HG03108 (cell line): ENCODE results near the gene GMDS.

Source experiments
- ATAC-seq: cut with Tn5 transposase; IDR thresholded peaks from one replicate; pipeline ENCODE4 v1.9.1; 2021; ENCODE audit warnings: moderate library complexity; ENCODE audit not compliant: unreplicated experiment

The GMDS gene

DNA sequence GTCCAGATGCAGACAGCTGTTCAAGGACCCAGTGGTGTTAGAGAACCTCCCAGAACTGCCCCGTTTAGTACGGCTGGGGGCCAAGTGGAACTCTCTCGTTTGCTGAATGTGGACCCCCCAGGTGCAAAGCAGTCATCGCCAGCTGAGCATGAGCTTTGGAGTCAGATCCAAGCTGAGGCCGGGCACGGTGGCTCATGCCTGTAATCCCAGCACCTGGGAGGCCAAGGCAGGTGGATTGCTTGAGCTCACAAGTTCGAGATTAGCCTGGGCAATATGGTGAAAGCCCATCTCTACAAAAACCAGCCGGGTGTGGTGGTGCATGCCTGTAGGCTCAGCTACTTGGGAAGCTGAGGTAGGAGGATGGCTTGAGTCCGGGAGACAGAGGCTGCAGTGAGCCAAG, 606.0 kb downstream of the GMDS start:
- no peak for ATAC-seq

DNA sequence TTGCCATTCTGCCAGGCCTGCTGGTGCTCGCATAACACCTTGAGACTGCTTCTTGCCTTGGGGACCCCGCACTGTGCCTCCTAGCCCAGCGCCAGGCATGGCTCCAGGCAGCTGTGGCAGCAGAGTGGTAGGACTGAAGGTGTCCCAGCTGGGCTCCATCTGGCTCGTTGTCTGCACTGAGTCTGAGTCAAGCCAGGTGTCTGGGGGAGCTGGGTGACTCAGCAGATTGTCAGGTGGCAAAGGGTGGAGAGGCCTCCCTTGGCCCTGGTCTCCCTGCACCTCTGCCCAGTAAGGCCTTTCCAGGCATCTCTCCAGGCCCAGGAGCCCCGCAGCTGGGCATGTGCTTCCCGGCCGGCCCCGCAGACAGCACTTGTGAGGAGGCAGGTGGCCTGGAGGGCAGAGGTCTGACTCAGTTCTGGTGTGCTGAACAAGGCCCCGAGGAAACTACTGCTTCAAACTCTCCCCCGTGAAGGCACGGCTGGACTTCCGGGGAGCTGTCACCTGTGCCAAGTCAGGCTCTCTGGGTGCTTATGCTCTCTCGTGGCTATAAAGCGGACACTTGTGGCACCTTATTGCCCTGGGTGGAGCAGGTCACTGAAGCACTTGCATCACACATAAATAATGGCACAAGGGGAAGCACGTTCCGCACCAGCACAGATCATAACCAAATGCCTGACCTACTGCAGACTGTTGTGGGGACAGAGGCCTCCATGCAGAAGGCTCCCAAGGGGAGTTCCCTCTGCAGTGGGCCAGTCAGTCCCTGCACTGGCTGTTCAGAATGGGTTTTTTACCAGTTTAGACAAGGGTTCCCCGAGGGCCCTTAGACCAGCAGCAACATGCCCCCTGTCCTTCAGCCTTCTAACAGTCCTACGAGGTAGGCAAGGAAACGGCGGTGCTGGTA, 608.2 kb downstream of the GMDS start:
- no peak for ATAC-seq

DNA sequence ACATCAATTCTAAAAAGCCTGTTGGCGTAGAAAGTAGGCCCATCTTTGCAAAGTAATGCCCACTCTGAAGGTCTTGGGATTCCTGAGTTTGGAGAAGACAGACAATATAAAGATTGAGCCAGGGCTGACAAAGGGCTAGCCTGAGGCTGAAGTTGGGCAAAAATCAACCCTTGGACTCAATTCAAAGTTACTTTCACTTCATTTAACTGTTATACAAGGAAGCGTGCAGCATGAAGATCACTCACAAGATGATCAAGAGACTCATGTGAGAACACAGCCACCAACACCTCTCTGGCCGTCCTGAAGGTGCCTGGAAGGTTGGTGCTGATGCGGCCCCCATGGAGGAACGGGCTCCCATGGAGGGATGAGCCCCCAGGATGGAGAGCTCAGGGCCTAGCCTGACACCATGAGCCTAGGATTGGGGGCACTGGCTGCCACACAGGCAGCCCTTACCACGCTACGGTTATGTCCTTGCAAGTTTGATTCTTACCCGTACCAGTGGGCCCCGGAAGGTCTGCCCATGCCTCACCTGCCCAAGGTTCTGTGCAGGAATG, 609.1 kb downstream of the GMDS start:
- ATAC-seq = no peak

DNA sequence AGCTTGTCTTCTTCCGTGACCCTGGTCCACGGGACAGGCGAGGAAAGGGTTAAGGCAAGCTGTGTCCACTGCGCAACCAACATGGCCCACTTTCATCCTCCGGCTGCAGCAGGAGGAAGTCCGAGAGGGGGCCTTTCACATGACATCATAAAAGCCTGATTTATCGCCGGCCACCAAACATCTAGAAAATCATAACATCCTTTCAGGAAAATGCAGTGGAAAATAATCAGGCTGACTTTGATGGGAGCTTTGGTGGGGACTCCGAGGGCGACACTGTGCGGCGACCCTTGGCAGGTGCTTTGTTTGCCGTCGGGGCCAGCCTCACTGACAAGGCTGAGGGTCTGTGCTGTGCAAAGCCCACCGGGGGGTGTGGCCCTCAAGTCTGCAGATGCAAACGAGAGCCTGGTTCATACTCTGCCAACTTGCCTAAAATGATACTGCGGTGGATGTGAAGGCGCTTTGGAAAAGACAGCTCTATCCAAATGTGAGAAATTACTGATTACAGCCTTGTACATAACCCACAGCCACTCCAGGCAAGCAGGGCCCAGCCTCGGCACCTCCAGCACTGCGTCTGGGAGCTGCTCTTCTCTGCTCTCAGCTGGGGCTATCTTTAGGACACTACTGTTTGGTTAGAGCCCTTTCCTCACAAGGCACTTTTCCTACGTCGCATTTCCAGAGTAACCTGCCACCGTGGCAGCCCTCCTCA, 609.9 kb downstream of the GMDS start:
- no peak for ATAC-seq

DNA sequence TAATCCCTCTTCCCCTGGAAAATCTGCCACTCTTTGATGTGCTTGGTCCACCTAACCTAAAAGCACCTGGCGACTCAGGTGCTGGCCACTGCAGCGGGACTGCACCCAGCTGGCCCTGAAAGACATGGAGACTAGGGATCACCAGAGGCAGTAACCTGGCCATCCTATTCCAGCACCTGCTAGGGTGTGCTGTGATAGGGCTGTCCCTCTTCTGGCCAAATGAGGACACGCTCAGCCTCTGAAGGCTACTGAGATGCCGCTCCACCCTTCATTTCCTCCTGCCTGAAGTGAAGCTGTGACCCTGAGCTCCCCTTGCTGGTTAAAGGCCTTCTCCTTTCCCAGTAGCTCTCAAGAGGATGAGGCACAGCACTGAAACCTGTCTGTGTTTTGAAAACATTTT, 611.3 kb downstream of the GMDS start:
- no peak for ATAC-seq

DNA sequence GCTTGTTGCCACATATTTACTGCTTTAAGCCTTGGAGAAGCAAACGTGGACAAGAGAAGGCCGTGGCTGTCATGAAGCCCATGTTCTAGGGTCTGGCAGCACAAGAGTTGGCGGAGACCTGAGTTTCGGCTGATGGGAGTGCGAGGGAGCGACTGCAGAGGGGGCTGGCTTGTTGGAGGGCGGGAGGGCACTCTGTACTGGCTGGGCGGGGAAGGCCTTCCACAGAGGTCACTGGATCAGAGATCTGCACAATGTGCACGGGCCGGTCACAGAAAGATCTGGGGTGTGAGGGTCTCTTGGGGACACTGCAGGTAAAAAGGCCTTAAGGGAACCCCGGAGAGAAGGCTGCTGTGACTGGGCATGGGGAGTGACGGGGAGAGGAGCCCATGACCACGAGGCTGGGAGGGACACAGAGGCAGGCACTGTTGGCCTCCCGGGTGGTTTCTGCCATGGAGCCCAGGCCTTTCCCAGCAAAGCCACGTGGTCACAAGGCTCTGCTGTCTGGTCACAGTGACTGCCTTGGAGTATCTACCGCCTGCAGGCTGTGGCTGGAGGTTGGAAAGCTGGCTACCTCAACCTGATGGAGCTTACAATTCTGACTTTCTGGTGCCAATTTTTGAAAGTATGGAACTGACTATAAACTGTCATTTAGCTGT, 611.9 kb downstream of the GMDS start:
- no peak for ATAC-seq

DNA sequence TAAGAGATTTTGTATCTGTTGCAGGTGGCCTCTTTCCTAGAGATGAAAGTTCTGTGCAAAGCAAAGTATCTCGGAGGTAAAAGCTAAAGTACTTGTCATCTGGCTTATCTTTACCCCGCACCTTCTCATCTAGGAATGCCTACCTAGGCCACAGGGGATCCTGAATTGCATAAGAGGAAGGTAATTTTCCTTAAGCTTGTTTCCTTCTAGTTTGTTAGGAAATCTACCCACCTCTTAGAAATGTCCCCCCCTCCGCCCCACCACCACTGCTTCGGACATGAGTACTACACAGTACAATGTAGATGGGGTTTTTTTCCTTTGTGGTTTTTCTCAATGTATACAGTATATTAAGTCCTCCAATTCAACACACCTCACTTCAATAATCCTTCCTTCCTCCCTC, 614.2 kb downstream of the GMDS start:
- ATAC-seq = no peak

DNA sequence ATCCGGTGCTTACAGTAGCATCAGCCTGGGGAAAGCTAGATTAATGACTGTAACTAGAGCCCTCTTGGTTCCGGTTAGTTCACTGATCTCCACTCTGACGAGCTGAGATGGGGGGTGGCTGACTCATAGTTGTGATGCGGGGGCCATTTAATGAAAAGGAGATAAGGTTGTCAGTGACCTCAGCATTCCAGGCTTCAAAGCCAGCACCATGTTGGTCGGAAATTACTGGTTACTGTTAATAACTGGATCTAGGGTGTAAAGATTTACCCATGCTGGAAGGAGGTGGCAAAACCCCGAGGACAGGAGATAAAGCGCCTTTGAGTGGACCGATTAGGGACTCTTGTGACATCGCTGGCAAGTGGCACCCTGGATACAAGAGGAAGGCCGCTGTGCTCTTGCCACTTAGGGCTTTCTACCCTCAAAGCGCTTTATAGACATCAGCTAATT, 614.6 kb downstream of the GMDS start:
- ATAC-seq = no peak

DNA sequence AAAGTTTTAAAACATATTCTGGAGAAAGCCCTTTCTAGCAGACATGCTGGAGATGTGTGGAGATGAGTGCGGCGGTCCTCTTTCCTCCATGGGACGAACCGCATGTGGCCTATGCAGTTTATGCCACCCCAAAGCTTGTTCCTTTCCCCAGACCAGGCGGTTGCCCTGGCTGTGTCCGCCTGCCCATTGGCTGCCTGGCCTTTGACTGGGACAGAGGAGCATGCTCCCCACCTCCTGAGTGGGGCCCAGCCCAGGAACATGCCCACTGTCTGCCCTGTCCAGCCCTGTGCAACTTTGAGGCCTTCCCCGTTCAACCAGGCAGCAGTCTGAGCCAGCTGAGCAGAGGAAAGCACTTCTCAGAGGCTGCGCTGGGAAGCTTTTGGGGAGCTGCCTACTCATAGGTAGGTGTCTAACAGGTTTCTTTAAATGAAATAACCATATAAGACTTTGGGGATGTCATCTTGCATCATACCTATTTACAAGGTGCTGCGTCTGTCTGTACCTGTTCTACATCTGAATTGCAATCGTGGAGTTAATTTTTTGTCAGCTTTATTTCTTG, 615.1 kb downstream of the GMDS start:
- no peak for ATAC-seq

DNA sequence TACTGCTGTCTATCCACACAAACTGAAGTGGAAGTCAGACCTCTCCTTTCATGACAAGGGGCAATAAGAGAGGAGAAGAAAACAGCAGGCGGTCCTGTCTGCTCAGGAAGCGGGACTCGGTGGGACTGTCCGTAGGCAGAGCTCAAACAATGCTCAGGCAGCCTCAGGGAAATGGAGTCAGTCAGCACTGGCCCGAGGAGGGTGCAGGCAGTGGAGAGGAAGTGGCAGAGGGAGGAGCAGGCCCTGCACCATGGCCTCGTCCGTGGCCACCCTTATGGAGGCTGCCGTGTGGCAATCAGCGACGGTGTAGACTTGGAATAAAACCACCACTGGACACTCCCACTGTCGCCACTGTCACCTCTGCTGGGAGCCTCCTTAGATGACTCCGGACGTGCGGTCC, 616.1 kb downstream of the GMDS start:
- no peak for ATAC-seq

DNA sequence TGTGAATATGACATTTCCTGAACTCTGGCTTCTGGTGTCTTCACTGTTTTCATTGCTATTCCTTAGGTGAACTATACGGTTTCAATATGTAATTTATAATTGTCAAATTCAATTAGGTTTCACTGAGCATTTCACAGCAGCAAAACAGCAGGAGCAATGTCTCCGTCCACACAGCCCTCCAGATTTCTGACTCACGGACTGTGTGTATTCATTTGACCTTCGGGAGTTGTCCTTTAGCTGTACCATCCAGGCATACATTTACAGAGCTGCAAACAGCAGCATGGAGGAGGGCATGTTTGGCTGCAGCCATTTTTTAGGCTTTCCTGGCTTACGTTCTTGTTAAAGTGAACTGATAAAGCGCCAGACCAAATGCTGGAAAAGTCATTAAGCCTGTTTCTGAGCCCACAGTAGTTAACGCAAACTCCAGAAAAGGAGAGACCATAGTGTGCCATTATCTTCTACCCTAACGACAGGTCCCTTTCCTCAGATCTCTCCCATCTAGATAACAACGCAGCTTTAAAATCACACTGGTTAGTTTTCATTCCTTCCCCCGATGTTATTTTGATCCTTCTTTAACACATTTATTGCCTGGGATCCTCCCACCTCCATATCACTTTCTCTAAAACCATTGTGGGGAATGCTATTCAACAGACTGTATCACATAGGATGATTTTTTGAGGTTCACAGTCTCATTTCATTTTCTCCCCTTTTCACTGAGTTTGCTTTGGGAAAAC, 617.4 kb downstream of the GMDS start:
- ATAC-seq = no peak

DNA sequence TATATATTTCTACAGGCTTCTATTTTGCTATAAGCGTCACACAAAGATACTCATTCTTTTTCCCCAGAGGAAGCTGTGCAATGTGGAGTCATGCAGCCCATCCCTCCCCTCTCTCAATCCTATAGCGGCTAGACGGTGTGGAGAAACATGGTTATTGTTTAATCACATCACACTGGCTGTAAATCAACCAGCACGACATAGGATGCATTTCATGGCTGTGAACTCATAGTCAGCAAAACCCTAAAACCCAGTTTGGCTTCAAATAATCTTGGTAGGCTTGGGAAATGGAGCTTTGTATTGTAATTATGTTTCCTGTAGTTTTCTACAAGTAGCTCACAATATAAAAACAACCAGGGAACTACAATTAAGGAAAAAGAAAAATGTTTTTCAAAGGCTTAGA, 618.9 kb downstream of the GMDS start:
- ATAC-seq = no peak

DNA sequence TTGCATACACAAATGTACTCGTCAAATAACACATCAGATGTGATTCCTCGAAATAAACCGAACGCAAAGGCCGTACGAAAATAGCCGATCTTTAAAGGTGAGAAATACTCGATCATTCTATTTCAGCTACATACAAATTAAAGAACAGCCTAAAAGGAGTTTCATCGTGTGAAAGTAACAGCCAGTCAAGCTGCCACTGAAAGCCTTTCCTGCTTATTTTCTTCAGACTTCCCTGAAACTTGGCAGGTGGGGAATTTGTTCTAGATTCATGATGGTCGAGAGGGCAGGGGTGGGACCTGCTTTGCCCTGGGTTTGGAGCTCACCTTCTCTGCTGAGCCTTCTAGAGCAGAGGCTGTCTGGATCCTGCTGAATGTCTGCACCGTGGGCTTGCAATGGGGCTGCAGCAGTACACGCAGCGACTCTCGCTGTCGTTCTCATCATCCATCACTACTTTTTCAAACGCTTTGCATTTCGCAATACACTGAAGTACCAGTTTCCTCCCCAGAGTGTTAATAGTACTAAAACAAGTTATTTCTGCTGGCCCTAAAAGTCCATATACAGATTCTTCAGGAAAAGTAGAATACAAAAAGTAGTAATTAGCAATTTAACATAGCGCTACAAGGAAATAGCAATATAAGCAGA, 619.5 kb downstream of the GMDS start:
- no peak for ATAC-seq

DNA sequence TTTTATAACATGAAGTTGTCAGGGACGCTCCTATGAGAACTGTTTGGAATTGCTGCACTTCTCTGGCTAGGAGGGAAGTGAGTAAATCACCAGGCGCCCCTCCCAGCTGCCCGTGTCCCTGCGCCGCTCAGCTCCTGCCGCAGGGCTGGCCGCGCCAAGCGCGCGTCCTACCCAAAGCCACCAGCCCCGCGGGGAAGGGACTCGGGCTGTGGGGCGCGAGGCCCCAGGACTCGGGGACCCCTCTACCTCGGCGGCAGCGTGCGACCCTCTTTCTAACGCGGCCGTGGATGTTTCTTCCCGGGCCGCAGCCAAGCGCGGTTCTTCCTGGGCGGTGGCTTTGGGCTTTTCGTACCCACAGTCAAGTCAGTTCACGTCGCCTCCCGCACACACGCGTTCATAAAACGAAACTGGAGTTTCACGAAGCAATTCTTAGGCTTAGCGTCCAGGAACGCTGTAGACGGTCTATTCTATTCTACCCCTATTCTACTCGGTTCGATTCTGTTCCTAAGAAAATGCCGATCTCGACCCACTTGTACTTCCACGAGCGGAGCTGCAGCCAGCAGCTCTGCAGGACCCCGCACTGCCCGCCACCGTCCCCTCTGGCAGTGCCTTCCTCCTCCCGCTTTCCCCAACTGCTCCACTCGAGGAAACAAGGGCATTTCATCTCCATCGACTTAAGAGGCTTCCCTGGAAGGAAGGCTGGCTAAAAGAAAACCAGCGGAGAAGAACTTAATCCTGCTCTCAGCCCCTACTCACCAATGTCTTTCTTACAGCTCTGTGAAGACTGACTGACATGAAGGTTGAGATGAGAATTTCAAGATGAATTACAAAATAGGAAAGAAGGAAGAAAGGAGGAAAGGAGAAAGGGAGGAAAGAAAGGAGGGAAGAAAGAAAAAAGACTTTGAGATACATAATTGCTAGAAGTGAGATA, 620.3 kb downstream of the GMDS start:
- no peak for ATAC-seq

DNA sequence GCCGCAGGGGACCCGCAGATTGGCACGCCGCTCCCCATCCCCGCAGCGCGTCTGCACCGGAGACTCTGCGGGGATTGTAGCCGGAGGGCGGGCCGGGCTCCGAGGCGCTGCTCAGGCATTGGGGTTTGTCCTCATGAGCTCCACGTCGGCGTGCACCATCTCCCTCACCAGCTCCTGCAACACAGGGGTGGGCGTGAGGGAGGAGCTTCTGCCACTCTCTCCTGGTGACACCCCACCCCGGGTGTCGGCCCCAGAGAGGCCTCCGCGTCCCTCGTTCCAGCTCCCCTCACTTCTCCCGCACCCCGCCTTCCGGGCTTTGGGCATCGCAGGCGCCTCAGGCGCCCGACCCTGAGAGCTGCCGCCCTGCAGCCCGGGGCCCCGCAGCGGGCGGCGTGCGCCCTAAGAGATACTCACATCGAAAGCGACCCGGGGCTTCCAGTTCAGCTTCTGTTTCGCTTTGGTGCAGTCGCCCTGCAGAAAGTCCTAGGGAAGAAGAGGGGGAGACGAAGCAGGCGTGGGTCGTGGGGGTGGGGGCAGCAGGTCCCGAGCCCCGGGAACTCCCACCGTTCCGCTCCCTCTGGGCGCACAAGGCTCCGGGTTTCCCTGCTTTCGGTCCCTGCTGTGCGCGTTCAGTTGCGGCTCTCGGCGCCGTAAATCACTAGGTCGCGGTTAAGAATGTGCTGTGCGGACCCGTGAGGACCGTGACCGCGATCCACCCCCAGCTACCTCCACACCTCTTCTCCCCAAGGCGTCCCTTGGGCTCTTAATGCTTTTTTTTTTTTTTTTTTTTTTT, 621.2 kb downstream of the GMDS start:
- no peak for ATAC-seq

DNA sequence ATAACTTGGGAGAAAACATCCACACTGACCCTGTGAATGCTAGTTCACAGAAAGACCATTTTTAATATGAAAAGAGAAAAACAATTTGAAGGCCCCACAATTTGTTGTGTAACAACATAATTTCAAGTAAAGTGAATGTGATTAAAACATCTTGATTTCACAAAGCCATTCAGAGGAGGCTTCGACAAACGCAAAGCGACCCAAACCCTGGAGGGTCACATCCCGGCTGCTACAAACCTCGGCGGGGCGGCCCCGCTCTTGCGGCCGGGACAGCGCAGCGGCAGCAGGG, 621.7 kb downstream of the GMDS start:
- ATAC-seq = no peak

DNA sequence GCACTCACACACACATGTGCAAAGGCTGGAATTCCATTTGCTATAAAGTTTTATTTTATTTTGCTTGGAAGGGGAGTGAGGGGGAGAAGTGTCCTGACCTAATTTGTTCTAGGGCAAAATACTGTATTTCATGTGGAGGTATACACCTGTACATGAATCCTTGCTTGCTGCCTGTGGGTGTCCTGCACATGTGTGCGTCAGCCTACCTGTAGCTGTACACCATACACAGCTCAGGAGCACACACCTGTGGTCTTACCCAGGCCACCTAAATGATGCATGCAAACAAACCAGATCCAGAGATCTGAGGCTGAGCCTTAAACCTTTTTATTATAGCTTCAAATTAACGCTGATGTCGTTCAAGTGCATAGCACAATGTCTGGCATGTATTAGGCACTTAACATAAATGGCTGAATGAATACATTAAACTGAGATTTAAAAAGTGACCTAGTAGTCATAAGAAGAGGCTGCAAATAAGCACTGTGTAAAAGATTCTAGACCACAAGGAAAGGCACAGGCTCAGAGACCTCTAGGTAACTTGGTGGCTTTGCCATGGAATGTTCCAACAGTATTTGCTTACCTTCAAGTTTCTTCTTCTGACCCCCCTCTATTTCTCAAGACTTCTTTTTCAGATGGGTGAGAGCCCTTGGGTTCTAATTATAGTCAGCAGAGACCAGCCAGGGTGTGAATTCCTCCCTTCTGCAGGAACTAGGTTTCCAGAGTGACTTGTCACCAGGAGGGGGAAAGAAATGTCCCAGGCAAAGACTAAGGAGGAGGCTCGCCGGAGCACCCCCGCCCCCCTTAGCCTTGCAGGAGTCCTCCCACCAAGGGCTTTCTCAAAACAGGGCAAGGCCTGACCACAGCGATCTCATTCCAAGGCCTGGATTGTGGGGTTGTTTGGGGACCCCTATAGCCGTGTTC, 622.3 kb downstream of the GMDS start:
- no peak for ATAC-seq
